ENCODE results near the gene PPP2R5E.

Gene PPP2R5E

GRCh38 chr14:63431466-63431865, 111.7 kb downstream of the PPP2R5E start:
- no peak for DNase-seq

- DNase-seq = peak in 1 of 2 donors; percentile 16
Measured at GRCh38 chr14:63428486-63428885, 114.7 kb downstream of the PPP2R5E start.

- no peak for DNase-seq
Measured at GRCh38 chr14:63426838-63427352, 116.3 kb downstream of the PPP2R5E start.

GRCh38 chr14:63423889-63424288, 119.3 kb downstream of the PPP2R5E start:
- no peak for DNase-seq

GRCh38 chr14:63423381-63423780, 119.8 kb downstream of the PPP2R5E start:
- DNase-seq = no peak

GRCh38 chr14:63421919-63422318, 121.3 kb downstream of the PPP2R5E start:
- DNase-seq = no peak

- no peak for DNase-seq
Measured at GRCh38 chr14:63421226-63421625, 122.0 kb downstream of the PPP2R5E start.

GRCh38 chr14:63418020-63418419, 125.2 kb downstream of the PPP2R5E start:
- no peak for DNase-seq

- no peak for DNase-seq
Measured at GRCh38 chr14:63413009-63413408, 130.2 kb downstream of the PPP2R5E start.

- no peak for DNase-seq
Measured at GRCh38 chr14:63406333-63406732, 136.8 kb downstream of the PPP2R5E start.

GRCh38 chr14:63405715-63406114, 137.5 kb downstream of the PPP2R5E start:
- no peak for DNase-seq

- DNase-seq = no peak
Measured at GRCh38 chr14:63404906-63405305, 138.3 kb downstream of the PPP2R5E start.

GRCh38 chr14:63401646-63402045, 141.5 kb downstream of the PPP2R5E start:
- no peak for DNase-seq

GRCh38 chr14:63398952-63399351, 144.2 kb downstream of the PPP2R5E start:
- no peak for DNase-seq

GRCh38 chr14:63394841-63395240, 148.3 kb downstream of the PPP2R5E start:
- no peak for DNase-seq

- no peak for DNase-seq
Measured at GRCh38 chr14:63394432-63394831, 148.7 kb downstream of the PPP2R5E start.

- no peak for DNase-seq
Measured at GRCh38 chr14:63393012-63393411, 150.2 kb downstream of the PPP2R5E start.

GRCh38 chr14:63392236-63392635, 150.9 kb downstream of the PPP2R5E start:
- DNase-seq = no peak

- peak; percentile 5 to 30 for DNase-seq
Measured at GRCh38 chr14:63388766-63389431, 154.3 kb downstream of the PPP2R5E start.

- DNase-seq = no peak
Measured at GRCh38 chr14:63387711-63388110, 155.5 kb downstream of the PPP2R5E start.

GRCh38 chr14:63383776-63384367, 159.3 kb downstream of the PPP2R5E start:
- DNase-seq = peak in 1 of 2 donors; percentile 81

GRCh38 chr14:63378444-63378843, 164.7 kb downstream of the PPP2R5E start:
- DNase-seq = no peak

- no peak for DNase-seq
Measured at GRCh38 chr14:63375769-63376168, 167.4 kb downstream of the PPP2R5E start.

- peak in 1 of 2 donors; percentile 2 for DNase-seq
Measured at GRCh38 chr14:63371613-63372012, 171.6 kb downstream of the PPP2R5E start.

- no peak for DNase-seq
Measured at GRCh38 chr14:63371033-63371432, 172.1 kb downstream of the PPP2R5E start.
